Sigmoid colon (tissue), 7 donors: ENCODE measurements around the gene NDUFA6. TPM values are rescaled to one million over a fixed set of nuclear protein-coding genes. Genes with fewer than 3 reads are reported as not detected.

Experiments used
- DNase-seq: peaks from one replicate; pipeline ENCODE4 v3.0.0-alpha.2; 2019
- H3K27ac ChIP-seq, 4 donors: fragments of 200-600 bp; sonication (generic); one replicate each; pipeline ENCODE4 v1.5.1; 2016 to 2019; ENCODE audit warnings: mild to moderate bottlenecking in 1 of 4
- H3K27me3 ChIP-seq, 3 donors: fragments of 200-600 bp; sonication (generic); one replicate each; pipeline ENCODE4 v1.5.1; 2019; ENCODE audit warnings: mild to moderate bottlenecking in 1 of 3
- H3K36me3 ChIP-seq, 4 donors: fragments of 200-600 bp; sonication (generic); one replicate each; pipeline ENCODE4 v1.5.1; 2016 to 2019
- H3K4me1 ChIP-seq, 4 donors: fragments of 200-600 bp; sonication (generic); one replicate each; pipeline ENCODE4 v1.5.1; 2017 to 2019
- H3K4me3 ChIP-seq, 4 donors: fragments of 200-600 bp; sonication (generic); one replicate each; pipeline ENCODE4 v1.5.1; 2017 to 2019; ENCODE audit warnings: mild to moderate bottlenecking in 2 of 4, moderate library complexity in 1 of 4
- H3K9me3 ChIP-seq, 4 donors: fragments of 200-600 bp in 3 of 4; sonication (generic) in 3 of 4; one replicate each; pipeline versions ENCODE4 v1.5.1 to v1.6.1; 2013 to 2019
- CTCF ChIP-seq, 4 experiments: fragments of 450-650 bp in 3 of 4; fragments of 200-600 bp in 1 of 4; IDR thresholded peaks; one replicate each; pipeline ENCODE4 v1.5.1; 2016 to 2019; ENCODE audit warnings: antibody characterized with exemption in 4 of 4, mild to moderate bottlenecking in 3 of 4, moderate library complexity in 2 of 4
- EP300 ChIP-seq, 4 donors: sonication (generic); formaldehyde crosslinking; IDR thresholded peaks; one replicate each; pipeline ENCODE4 v1.6.1; 2017; ENCODE audit warnings: antibody characterized with exemption in 4 of 4
- POLR2A ChIP-seq, 2 donors: fragments of 450-650 bp; IDR thresholded peaks; one replicate each; pipeline ENCODE4 v1.6.1; 2016; ENCODE audit warnings: antibody characterized with exemption in 2 of 2, mild to moderate bottlenecking in 2 of 2, moderate library complexity in 2 of 2
- POLR2AphosphoS5 ChIP-seq, 4 donors: sonication (generic); formaldehyde crosslinking; IDR thresholded peaks; one replicate each; pipeline ENCODE4 v1.6.1; 2017; ENCODE audit warnings: antibody characterized with exemption in 4 of 4
- WGBS, 2 donors: extraction: QIAGEN DNeasy Blood & Tissue Kit; methylation state at CpG; one replicate each; pipeline ENCODE4 v1.1.7; 2013; 5-methylcytosine and 5-hydroxymethylcytosine counted together
- intact Hi-C: fragments of 100-400 bp; cut with DNase I; formaldehyde crosslinking; loops from one replicate; pipeline ENCODE4 v1.15.1; 2023
- polyA plus RNA-seq, 3 donors: library from polyadenylated mRNA; stranded (reverse); fragments of 200-250 nt; gene quantifications; one replicate each; pipeline ENCODE4 v1.2.3, GENCODE V29; 2013
- total RNA-seq, 4 donors: library from RNA; depleted of rRNA; stranded (reverse); fragments of >200 nt; gene quantifications; one replicate each; pipeline ENCODE4 v1.1.0, GENCODE V29; 2016
- donor health status: healthy with polysubstance abuse.
- donor health status: Bipolar disorder and iron deficiency.
- donor health status: healthy.

The NDUFA6 gene
- total and polyA plus RNA-seq, 7 donors: 61.8 to 248 (median 104) TPM

DNA sequence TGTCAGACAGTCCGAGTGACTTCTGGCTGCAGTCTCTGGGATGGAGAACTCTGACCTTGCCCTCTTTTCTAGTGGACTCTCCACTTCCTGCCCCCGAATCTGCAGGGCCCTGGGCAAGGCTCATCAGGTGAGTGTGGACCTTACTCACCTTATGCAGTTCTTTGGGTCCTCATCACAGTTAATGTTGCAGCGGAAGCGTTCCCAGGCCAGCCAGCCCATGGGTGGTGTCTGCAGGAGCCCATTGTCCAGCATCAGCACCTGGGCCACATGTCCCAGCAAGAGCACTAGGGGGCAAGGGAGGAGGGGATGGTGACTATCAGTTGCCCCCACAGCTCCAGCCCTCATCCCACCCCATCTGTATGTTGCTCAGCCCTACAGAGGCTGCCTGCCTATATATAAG is 22.3 kb downstream of the NDUFA6 start:
- intact Hi-C loops: no loop called here
- Histone ChIP-seq H3K27ac (no peak overlapping the region), H3K27me3 (no peaks in the 10 kb centered on the region), H3K4me3 (no peak overlapping the region), H3K36me3 (peaks cover 5 to 46% (median 22%) of the 10 kb centered on the region in 4 donors), H3K4me1 (peaks cover 0 to 29% (median 20%) of the 10 kb centered on the region in 4 donors), H3K9me3 (no peaks in the 10 kb centered on the region)
- no peak for TF ChIP-seq CTCF (IDR thresholded peaks at IDR 0.05)
- TF ChIP-seq POLR2AphosphoS5 (IDR thresholded peaks at IDR 0.05): no peak
- no peak for TF ChIP-seq POLR2A (IDR thresholded peaks at IDR 0.05)
- TF ChIP-seq EP300 (IDR thresholded peaks at IDR 0.05): no peak
- WGBS, 2 donors: 93 to 95% methylated on average over 4 of the region's 4 CpGs
- no peak for DNase-seq

- Histone ChIP-seq H3K4me3 (no peak overlapping the region), H3K9me3 (no peaks in the 10 kb centered on the region), H3K27ac (no peak overlapping the region), H3K36me3 (peaks cover 5 to 51% (median 22%) of the 10 kb centered on the region in 4 donors), H3K4me1 (peaks cover 0 to 27% (median 20%) of the 10 kb centered on the region in 4 donors), H3K27me3 (no peaks in the 10 kb centered on the region)
- DNase-seq: no peak
- 97% methylated on average over 14 of the region's 14 CpGs for WGBS, 2 donors
- TF ChIP-seq POLR2AphosphoS5 (IDR thresholded peaks at IDR 0.05) (no peak), CTCF (IDR thresholded peaks at IDR 0.05) (no peak), POLR2A (IDR thresholded peaks at IDR 0.05) (no peak), EP300 (IDR thresholded peaks at IDR 0.05) (no peak)
- intact Hi-C loops: no loop called here
Observed at GRCh38 chr22:42067671-42068251, 22.8 kb downstream of the NDUFA6 start.

DNA sequence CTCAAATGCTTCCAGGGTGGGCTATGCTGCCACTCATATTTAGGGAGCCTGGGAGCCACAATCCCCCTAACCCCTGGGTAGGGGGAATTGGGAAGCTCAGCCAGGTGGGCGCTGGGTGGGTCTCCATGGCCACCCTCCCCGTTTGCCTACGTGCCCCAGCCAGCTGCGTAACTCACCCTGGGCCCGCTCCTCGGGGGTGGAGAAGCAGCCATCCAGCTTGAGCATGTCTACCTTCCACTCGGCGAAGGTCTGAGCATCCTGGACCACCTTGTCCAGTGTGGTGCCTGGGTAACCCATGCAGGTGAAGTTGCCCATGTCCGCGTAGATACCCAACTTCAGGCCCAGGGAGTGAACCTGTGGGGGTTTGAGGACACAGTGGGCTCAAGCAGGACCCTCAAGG is 23.6 kb downstream of the NDUFA6 start:
- peaks cover 0 to 24% (median 20%) of the 10 kb centered on the region in 4 donors for H3K4me1 ChIP-seq
- no peaks in the 10 kb centered on the region for H3K9me3 ChIP-seq
- H3K4me3 ChIP-seq: no peak overlapping the region
- 96 to 98% methylated on average over 10 of the region's 10 CpGs for WGBS, 2 donors
- H3K27me3 ChIP-seq: no peaks in the 10 kb centered on the region
- no peak for TF ChIP-seq POLR2AphosphoS5 (IDR thresholded peaks at IDR 0.05)
- TF ChIP-seq POLR2A (IDR thresholded peaks at IDR 0.05): no peak
- TF ChIP-seq EP300 (IDR thresholded peaks at IDR 0.05): no peak
- no peak for TF ChIP-seq CTCF (IDR thresholded peaks at IDR 0.05)
- DNase-seq: no peak
- intact Hi-C loops: no loop called here
- peaks cover 5 to 59% (median 25%) of the 10 kb centered on the region in 4 donors for H3K36me3 ChIP-seq
- H3K27ac ChIP-seq: no peak overlapping the region

GRCh38 chr22:42066126-42066761 is 24.3 kb downstream of the NDUFA6 start:
- WGBS, 2 donors: 97 to 99% methylated on average over 7 of the region's 7 CpGs
- intact Hi-C loops: no loop called here
- no peaks in the 10 kb centered on the region for H3K9me3 ChIP-seq
- peaks cover 5 to 66% (median 29%) of the 10 kb centered on the region in 4 donors for H3K36me3 ChIP-seq
- no peaks in the 10 kb centered on the region for H3K27me3 ChIP-seq
- H3K27ac ChIP-seq: no peak overlapping the region
- peaks cover 0 to 17% (median 13%) of the 10 kb centered on the region in 4 donors for H3K4me1 ChIP-seq
- TF ChIP-seq POLR2A (IDR thresholded peaks at IDR 0.05): no peak
- TF ChIP-seq EP300 (IDR thresholded peaks at IDR 0.05): no peak
- TF ChIP-seq POLR2AphosphoS5 (IDR thresholded peaks at IDR 0.05): no peak
- TF ChIP-seq CTCF (IDR thresholded peaks at IDR 0.05): no peak
- no peak for DNase-seq
- no peak overlapping the region for H3K4me3 ChIP-seq
